PC-9 (cell line): ENCODE measurements around the gene PRSS21. TPM values are rescaled to one million over a fixed set of nuclear protein-coding genes. Genes with fewer than 3 reads are reported as not detected.

Experiments used
- BruUV-seq: library from RNA; stranded (reverse); fragments of 400-500 nt; replicated peaks from 2 replicates; lab custom pipeline; 2021; lab: Mats Ljungman, UMichigan
- CTCF ChIA-PET: fragments of 300-600 bp; sonication (Branson Sonifier 250); formaldehyde crosslinking; loops from one replicate; lab custom pipeline; 2022; ENCODE audit warnings: antibody characterized with exemption; lab: Charles Lee
- POLR2A ChIA-PET: fragments of 300-600 bp; sonication (Branson Sonifier 250); formaldehyde crosslinking; loops from one replicate; lab custom pipeline; 2022; ENCODE audit warnings: antibody characterized with exemption; ENCODE audit not compliant: unreplicated experiment; lab: Charles Lee
- DNase-seq, 2 experiments: peaks; one replicate each; pipeline versions ENCODE4 v3.0.0 to v3.0.0-alpha.2; 2015 to 2022; ENCODE audit warnings: mixed read lengths in 1 of 2
- H2AFZ ChIP-seq: fragments of 200-600 bp; sonication (generic); 2 replicates; pipeline ENCODE4 v1.8.1; 2017; ENCODE audit warnings: antibody characterized with exemption
- H3F3A ChIP-seq: fragments of 200-600 bp; sonication (generic); 2 replicates; pipeline ENCODE4 v1.8.1; 2017; ENCODE audit warnings: antibody characterized with exemption, mild to moderate bottlenecking, low read depth; ENCODE audit not compliant: insufficient read depth
- H3K27ac ChIP-seq: fragments of 200-600 bp; sonication (generic); 2 replicates; pipeline ENCODE4 v1.6.1; 2016; ENCODE audit warnings: mixed run types
- H3K27me3 ChIP-seq: fragments of 200-600 bp; sonication (generic); 2 replicates; pipeline ENCODE4 v1.6.1; 2016; ENCODE audit warnings: low read depth, mixed run types; ENCODE audit not compliant: insufficient read depth
- H3K36me3 ChIP-seq: fragments of 200-600 bp; sonication (generic); 2 replicates; pipeline ENCODE4 v1.6.1; 2016; ENCODE audit warnings: low read depth, mixed run types
- H3K4me1 ChIP-seq: fragments of 200-600 bp; sonication (generic); replicated peaks from 2 replicates; pipeline ENCODE4 v1.6.1; 2016; ENCODE audit warnings: mixed run types; ENCODE audit not compliant: insufficient read depth
- H3K4me2 ChIP-seq: fragments of 200-600 bp; sonication (generic); 2 replicates; pipeline ENCODE4 v1.6.1; 2017; ENCODE audit warnings: mixed run types
- H3K4me3 ChIP-seq: fragments of 200-600 bp; sonication (generic); 2 replicates; pipeline ENCODE4 v1.6.1; 2016; ENCODE audit warnings: mixed run types
- H3K79me2 ChIP-seq: fragments of 200-600 bp; sonication (generic); 2 replicates; pipeline ENCODE4 v1.6.1; 2017; ENCODE audit warnings: low read depth, mixed run types
- H3K9me2 ChIP-seq: fragments of 200-600 bp; sonication (generic); 2 replicates; pipeline ENCODE4 v1.8.1; 2017; ENCODE audit warnings: mild to moderate bottlenecking; ENCODE audit not compliant: insufficient read depth
- H3K9me3 ChIP-seq: fragments of 200-600 bp; sonication (generic); 2 replicates; pipeline ENCODE4 v1.8.1; 2016; ENCODE audit warnings: low read depth; ENCODE audit not compliant: insufficient read depth
- H4K20me1 ChIP-seq: fragments of 200-600 bp; sonication (generic); 2 replicates; pipeline ENCODE4 v1.8.1; 2017; ENCODE audit not compliant: insufficient read depth
- CTCF ChIP-seq: fragments of 200-600 bp; sonication (generic); conservative IDR thresholded peaks from 2 replicates; pipeline ENCODE4 v1.6.1; 2017; ENCODE audit warnings: mixed run types, antibody characterized with exemption, mild to moderate bottlenecking, moderate library complexity
- EZH2 ChIP-seq: fragments of 200-600 bp; sonication (generic); IDR thresholded peaks from 2 replicates; pipeline ENCODE4 v1.8.0; 2017; ENCODE audit warnings: antibody characterized with exemption, low read depth
- intact Hi-C: fragments of 100-400 bp; cut with micrococcal nuclease; formaldehyde crosslinking; loops from one replicate; pipeline ENCODE4 v1.10.0; 2022; ENCODE audit not compliant: unreplicated experiment
- total RNA-seq: library from RNA; stranded (reverse); gene quantifications from 2 replicates; pipeline ENCODE4 v1.2.3, GENCODE V29; 2021

The PRSS21 gene
- total RNA-seq, 1 experiment from 2014 or later = 61.2 TPM

DNA sequence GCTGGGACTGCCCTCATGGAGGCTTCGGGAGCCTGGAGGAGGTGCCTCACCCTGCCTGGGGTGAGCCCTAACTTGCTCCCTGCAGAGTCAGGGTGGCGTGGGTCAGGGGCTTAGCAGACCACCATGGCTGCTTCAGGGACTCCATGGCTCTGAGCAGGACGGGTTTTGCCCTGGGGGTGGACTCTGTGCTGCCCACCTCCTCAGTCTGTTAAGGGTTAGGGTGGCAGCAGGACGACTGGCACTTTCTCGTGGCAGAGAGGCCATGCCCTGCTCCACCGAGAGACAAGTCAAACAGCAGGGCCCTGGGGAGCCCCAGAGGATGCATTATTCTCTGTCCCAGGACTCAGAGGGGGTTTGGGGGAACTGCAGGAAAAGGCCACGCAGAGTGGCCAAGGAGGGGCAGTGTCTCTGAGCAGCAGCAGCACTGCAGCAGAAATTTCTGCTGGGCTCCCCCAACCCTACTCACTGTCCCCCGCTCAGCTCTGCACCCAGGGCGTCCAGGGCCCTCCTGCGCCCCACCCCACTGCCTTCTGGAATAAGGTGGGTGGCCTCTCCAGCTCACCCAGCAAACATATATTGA, 42.7 kb downstream of the PRSS21 start:
- Histone ChIP-seq H3K4me3 (no peak overlapping the region), H2AFZ (no peak overlapping the region), H3K9me2 (no peaks in the 10 kb centered on the region), H3K27ac (no peak overlapping the region), H3K4me1 (peaks cover 14% of the 10 kb centered on the region), H4K20me1 (peaks cover 5% of the 10 kb centered on the region), H3K27me3 (no peaks in the 10 kb centered on the region), H3K4me2 (no peak overlapping the region), H3K9me3 (peaks cover 7% of the 10 kb centered on the region), H3K79me2 (peaks cover 27% of the 10 kb centered on the region), H3K36me3 (peaks cover 14% of the 10 kb centered on the region), H3F3A (peaks cover 32% of the 10 kb centered on the region; the same call in 1 of the 2 replicates)
- intact Hi-C loops = loop anchor here (2.0 to 5.0 kb wide), 2 partner anchors 42 to 83 kb away; partner anchors contain the start of genes ELOB and PRSS21
- no peak for DNase-seq
- BruUV-seq = no TSS peak
- POLR2A ChIA-PET = no interaction called here
- CTCF ChIA-PET = no interaction called here
- TF ChIP-seq CTCF (no peak), EZH2 (no peak)

GRCh38 chr16:2860826-2861567, 44.0 kb downstream of the PRSS21 start:
- CTCF ChIA-PET = no interaction called here
- intact Hi-C loops = no loop called here
- Histone ChIP-seq H3K9me3 (no peaks in the 10 kb centered on the region), H3K79me2 (peaks cover 17% of the 10 kb centered on the region), H3K36me3 (peaks cover 2% of the 10 kb centered on the region), H2AFZ (no peak overlapping the region), H3K4me2 (no peak overlapping the region), H3K27me3 (no peaks in the 10 kb centered on the region), H3F3A (peaks cover 20% of the 10 kb centered on the region; the same call in 1 of the 2 replicates), H3K9me2 (no peaks in the 10 kb centered on the region), H4K20me1 (peaks cover under 1% of the 10 kb centered on the region; the same call in 1 of the 2 replicates), H3K27ac (no peak overlapping the region), H3K4me1 (peaks cover 14% of the 10 kb centered on the region), H3K4me3 (no peak overlapping the region)
- no peak for TF ChIP-seq EZH2
- no peak for TF ChIP-seq CTCF
- POLR2A ChIA-PET = interaction anchor here (0.6 kb wide), 1 partner anchor 108 kb away, joined by 3 read pairs; the partner anchor contains the start of gene SRRM2
- BruUV-seq = no TSS peak
- DNase-seq = peak in 1 of 2 experiments; percentile 57

- BruUV-seq = no TSS peak
- POLR2A ChIA-PET = no interaction called here
- Histone ChIP-seq H3K9me2 (no peaks in the 10 kb centered on the region), H3K79me2 (no peaks in the 10 kb centered on the region), H4K20me1 (no peaks in the 10 kb centered on the region), H3K36me3 (no peaks in the 10 kb centered on the region), H3F3A (peaks cover 29% of the 10 kb centered on the region; the same call in 1 of the 2 replicates), H3K4me3 (no peak overlapping the region), H3K9me3 (no peaks in the 10 kb centered on the region), H3K27ac (no peak overlapping the region), H3K4me2 (no peak overlapping the region), H3K4me1 (peaks cover 5% of the 10 kb centered on the region; the same call in 1 of the 2 replicates), H2AFZ (no peak overlapping the region), H3K27me3 (no peaks in the 10 kb centered on the region)
- CTCF ChIA-PET = no interaction called here
- intact Hi-C loops = no loop called here
- TF ChIP-seq CTCF (no peak), EZH2 (no peak)
- DNase-seq = no peak
Measured at GRCh38 chr16:2865651-2866050, 48.6 kb downstream of the PRSS21 start.
